KMS-11 (cell line): Measurements from ENCODE around the gene NPTXR.

Source experiments
- H2AFZ ChIP-seq: fragments of 200-600 bp; sonication (generic); 2 replicates; pipeline ENCODE4 v1.6.1; 2016; ENCODE audit warnings: antibody characterized with exemption, mixed run types, low read depth
- H3K27ac ChIP-seq: fragments of 200-600 bp; sonication (generic); 2 replicates; pipeline ENCODE4 v1.6.1; 2016; ENCODE audit warnings: mild to moderate bottlenecking, mixed run types
- H3K27me3 ChIP-seq: fragments of 200-600 bp; sonication (generic); 2 replicates; pipeline ENCODE4 v1.6.1; 2017; ENCODE audit warnings: mild to moderate bottlenecking, low read depth, mixed run types, moderate library complexity; ENCODE audit not compliant: insufficient read depth
- H3K36me3 ChIP-seq: fragments of 200-600 bp; sonication (generic); 2 replicates; pipeline ENCODE4 v1.6.1; 2017; ENCODE audit warnings: mild to moderate bottlenecking, mixed run types; ENCODE audit not compliant: insufficient read depth
- H3K4me1 ChIP-seq: fragments of 200-600 bp; sonication (generic); 2 replicates; pipeline ENCODE4 v1.6.1; 2016; ENCODE audit warnings: mild to moderate bottlenecking, low read depth, mixed run types; ENCODE audit not compliant: poor library complexity, severe bottlenecking
- H3K4me2 ChIP-seq: fragments of 200-600 bp; sonication (generic); 2 replicates; pipeline ENCODE4 v1.7.0; 2016; ENCODE audit warnings: mild to moderate bottlenecking, mixed run types
- H3K4me3 ChIP-seq: fragments of 200-600 bp; sonication (generic); IDR thresholded peaks from 2 replicates; pipeline ENCODE4 v1.6.1; 2017; ENCODE audit warnings: low read depth, low read length, mixed read lengths; ENCODE audit not compliant: insufficient read depth
- H3K79me2 ChIP-seq: fragments of 200-600 bp; sonication (generic); 2 replicates; pipeline ENCODE4 v1.6.1; 2016; ENCODE audit warnings: low read depth, mixed run types; ENCODE audit not compliant: insufficient read depth
- H3K9ac ChIP-seq: fragments of 200-600 bp; sonication (generic); 2 replicates; pipeline ENCODE4 v1.6.1; 2016; ENCODE audit warnings: mild to moderate bottlenecking, mixed run types
- H4K20me1 ChIP-seq: fragments of 200-600 bp; sonication (generic); 2 replicates; pipeline ENCODE4 v1.6.1; 2016; ENCODE audit warnings: mild to moderate bottlenecking, mixed run types; ENCODE audit not compliant: insufficient read depth
- TF ChIP-seq, protein P1 (sequence below): fragments of 200-600 bp; sonication (generic); conservative IDR thresholded peaks from 2 replicates; pipeline ENCODE4 v1.6.1; 2017; ENCODE audit warnings: low read depth, mild to moderate bottlenecking, antibody characterized with exemption, low read length, moderate library complexity, mixed read lengths

NPTXR gene

DNA sequence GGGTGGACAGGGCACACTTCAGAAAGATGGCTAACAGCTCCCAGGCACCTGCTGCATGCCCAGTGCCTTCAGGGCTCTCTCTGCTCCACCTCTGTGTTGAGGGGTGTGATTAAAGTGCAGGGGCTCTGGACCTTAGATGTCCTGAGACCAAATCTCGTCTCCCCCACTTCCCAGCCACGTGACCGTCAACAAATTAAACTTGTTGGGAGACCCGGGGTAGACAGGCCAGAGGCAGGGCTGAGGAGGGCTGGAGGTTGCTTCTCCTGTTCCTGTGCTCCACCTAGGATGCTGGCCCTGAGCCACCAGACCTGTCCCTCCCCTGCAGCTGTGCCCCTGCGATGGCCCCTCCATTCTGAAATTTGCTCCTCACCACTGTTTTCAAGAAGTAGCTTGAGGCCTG is 17.0 kb downstream of the NPTXR start:
- TF ChIP-seq, protein P1, sequence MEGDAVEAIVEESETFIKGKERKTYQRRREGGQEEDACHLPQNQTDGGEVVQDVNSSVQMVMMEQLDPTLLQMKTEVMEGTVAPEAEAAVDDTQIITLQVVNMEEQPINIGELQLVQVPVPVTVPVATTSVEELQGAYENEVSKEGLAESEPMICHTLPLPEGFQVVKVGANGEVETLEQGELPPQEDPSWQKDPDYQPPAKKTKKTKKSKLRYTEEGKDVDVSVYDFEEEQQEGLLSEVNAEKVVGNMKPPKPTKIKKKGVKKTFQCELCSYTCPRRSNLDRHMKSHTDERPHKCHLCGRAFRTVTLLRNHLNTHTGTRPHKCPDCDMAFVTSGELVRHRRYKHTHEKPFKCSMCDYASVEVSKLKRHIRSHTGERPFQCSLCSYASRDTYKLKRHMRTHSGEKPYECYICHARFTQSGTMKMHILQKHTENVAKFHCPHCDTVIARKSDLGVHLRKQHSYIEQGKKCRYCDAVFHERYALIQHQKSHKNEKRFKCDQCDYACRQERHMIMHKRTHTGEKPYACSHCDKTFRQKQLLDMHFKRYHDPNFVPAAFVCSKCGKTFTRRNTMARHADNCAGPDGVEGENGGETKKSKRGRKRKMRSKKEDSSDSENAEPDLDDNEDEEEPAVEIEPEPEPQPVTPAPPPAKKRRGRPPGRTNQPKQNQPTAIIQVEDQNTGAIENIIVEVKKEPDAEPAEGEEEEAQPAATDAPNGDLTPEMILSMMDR: no peak
- no peak overlapping the region for H3K4me3 ChIP-seq

DNA sequence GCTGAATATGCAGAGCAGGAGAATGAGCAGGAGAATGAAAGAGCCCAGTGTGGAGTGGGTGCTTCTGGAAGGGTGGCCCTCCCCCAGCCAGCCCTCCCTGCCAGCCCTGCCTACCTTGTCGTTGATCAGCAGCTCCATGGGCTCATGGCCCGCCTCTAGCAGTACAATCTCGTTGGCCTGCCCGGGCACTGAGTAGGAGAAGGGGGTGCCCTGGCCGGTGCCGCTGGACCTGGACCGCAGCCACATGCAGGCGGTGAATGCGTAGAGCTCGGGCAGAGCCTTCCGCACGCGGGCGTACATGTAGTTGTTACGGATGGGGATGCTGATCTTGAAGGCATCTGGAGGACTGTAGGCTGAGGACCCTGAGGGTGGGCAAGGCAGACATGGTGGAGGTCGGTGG is 17.4 kb downstream of the NPTXR start:
- no peaks in the 10 kb centered on the region for H3K36me3 ChIP-seq
- TF ChIP-seq, protein P1: no peak
- H4K20me1 ChIP-seq: no peaks in the 10 kb centered on the region
- H3K27me3 ChIP-seq: peaks cover 63% of the 10 kb centered on the region
- H3K79me2 ChIP-seq: no peaks in the 10 kb centered on the region
- H3K27ac ChIP-seq: no peak overlapping the region
- no peak overlapping the region for H3K4me3 ChIP-seq
- no peak overlapping the region for H3K4me2 ChIP-seq
- no peaks in the 10 kb centered on the region for H3K4me1 ChIP-seq
- no peak overlapping the region for H3K9ac ChIP-seq
- no peak overlapping the region for H2AFZ ChIP-seq

More for the DNA sequence above, 17.0 kb downstream of the NPTXR start:
- no peak overlapping the region for H3K9ac ChIP-seq
- peaks cover 64% of the 10 kb centered on the region for H3K27me3 ChIP-seq
- H3K36me3 ChIP-seq: no peaks in the 10 kb centered on the region
- no peak overlapping the region for H3K4me2 ChIP-seq
- H2AFZ ChIP-seq: no peak overlapping the region
- no peaks in the 10 kb centered on the region for H4K20me1 ChIP-seq
- no peaks in the 10 kb centered on the region for H3K79me2 ChIP-seq
- H3K27ac ChIP-seq: no peak overlapping the region
- H3K4me1 ChIP-seq: no peaks in the 10 kb centered on the region

DNA sequence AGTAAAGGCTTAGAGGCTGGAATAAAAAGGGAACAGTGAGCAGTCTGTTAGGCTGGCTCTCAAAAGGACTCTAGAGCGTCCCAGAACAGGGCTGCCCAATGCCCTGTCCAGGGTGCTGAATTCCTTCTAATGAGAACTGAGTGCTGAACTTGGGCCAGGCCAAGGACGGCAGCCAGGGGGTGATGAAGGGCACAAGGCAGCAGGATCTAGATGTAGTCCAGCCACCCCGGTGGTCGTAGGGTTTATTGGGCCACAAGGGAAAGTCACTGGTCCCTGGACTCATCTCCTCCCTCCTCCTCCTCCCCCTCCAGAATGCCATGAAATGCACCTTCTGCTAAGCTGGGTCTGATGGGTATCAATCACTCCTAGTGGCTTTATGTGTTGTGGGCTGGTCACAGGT is 19.2 kb downstream of the NPTXR start:
- Histone ChIP-seq H3K36me3 (no peaks in the 10 kb centered on the region), H3K4me1 (no peaks in the 10 kb centered on the region), H3K79me2 (no peaks in the 10 kb centered on the region), H4K20me1 (no peaks in the 10 kb centered on the region), H3K4me3 (no peak overlapping the region), H3K27me3 (peaks cover 62% of the 10 kb centered on the region), H2AFZ (no peak overlapping the region), H3K4me2 (no peak overlapping the region), H3K9ac (no peak overlapping the region), H3K27ac (no peak overlapping the region)
- TF ChIP-seq, protein P1: peak; percentile 55

DNA sequence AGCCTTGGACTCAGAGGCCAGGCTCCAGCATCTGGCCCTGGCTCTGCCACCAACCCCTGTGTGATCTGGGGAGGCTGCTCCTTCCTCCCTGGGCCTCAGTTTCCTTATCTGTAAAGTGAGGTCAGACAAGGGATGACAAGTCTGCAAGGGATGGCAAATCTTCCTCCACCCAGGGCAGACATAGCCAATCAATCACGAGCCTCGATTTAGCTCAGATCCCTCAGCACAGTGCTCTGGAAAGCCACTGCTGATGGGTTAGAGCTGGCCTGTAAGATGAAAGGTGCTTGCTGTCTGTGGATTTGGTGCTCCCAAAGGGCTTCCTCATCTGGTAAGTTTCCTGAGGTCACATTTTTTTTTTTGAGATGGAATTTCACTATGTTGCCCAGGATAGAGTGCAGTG is 20.2 kb downstream of the NPTXR start:
- Histone ChIP-seq H3K9ac (no peak overlapping the region), H3K79me2 (no peaks in the 10 kb centered on the region), H3K36me3 (no peaks in the 10 kb centered on the region), H3K4me1 (no peaks in the 10 kb centered on the region), H3K27ac (no peak overlapping the region), H3K4me2 (no peak overlapping the region), H3K27me3 (peaks cover 62% of the 10 kb centered on the region), H3K4me3 (no peak overlapping the region), H2AFZ (no peak overlapping the region), H4K20me1 (no peaks in the 10 kb centered on the region)
- TF ChIP-seq, protein P1: no peak
